H1 (cell line): Measurements from ENCODE around the gene CAD. TPM values are rescaled to one million over a fixed set of nuclear protein-coding genes. Genes with fewer than 3 reads are reported as not detected.

Experiments used
- CTCF ChIA-PET: fragments of 300-600 bp; sonication (Branson Sonifier 250); formaldehyde crosslinking; loops from one replicate; lab custom pipeline; 2021; ENCODE audit not compliant: partially characterized antibody; lab: Charles Lee
- POLR2A ChIA-PET: fragments of 300-600 bp; sonication (Branson Sonifier 250); formaldehyde crosslinking; loops from one replicate; lab custom pipeline; 2021; ENCODE audit warnings: inconsistent platforms; ENCODE audit not compliant: partially characterized antibody; lab: Charles Lee
- DNase-seq, 2 experiments: peaks; one replicate each; pipeline versions ENCODE4 v3.0.0 to v3.0.0-alpha.2; 2010 to 2022; ENCODE audit warnings: low spot score in 2 of 2, low read depth in 1 of 2, mixed read lengths in 1 of 2
- FAIRE-seq: peaks from 2 replicates; lab custom pipeline; 2011; peaks lifted over from hg19 to GRCh38; lab: Jason Lieb, UNC
- H2AFZ ChIP-seq: 2 replicates; pipeline ENCODE4 v1.8.1; 2012; ENCODE audit warnings: low read length, inconsistent platforms
- H2AK5ac ChIP-seq: 2 replicates; pipeline ENCODE4 v1.6.1; 2013; ENCODE audit warnings: low read depth, low read length
- H2BK120ac ChIP-seq: replicated peaks from 2 replicates; pipeline ENCODE3; 2013; ENCODE audit warnings: low read depth, low read length, inconsistent platforms
- H2BK12ac ChIP-seq: 2 replicates; pipeline ENCODE4 v1.6.1; 2013; ENCODE audit warnings: low read depth, low read length
- H2BK15ac ChIP-seq: 2 replicates; pipeline ENCODE4 v1.6.1; 2013; ENCODE audit warnings: low read length
- H2BK20ac ChIP-seq: 2 replicates; pipeline ENCODE4 v1.6.1; 2013; ENCODE audit warnings: low read length
- H2BK5ac ChIP-seq: 2 replicates; pipeline ENCODE4 v1.6.1; 2013; ENCODE audit warnings: low read depth, low read length
- H3K14ac ChIP-seq: 2 replicates; pipeline ENCODE4 v1.6.1; 2013; ENCODE audit warnings: inconsistent platforms; ENCODE audit not compliant: insufficient read length
- H3K18ac ChIP-seq: 2 replicates; pipeline ENCODE4 v1.6.1; 2013; ENCODE audit warnings: low read length; ENCODE audit errors: extremely low read depth
- H3K23ac ChIP-seq: 2 replicates; pipeline ENCODE4 v1.6.1; 2013; ENCODE audit warnings: inconsistent platforms; ENCODE audit not compliant: insufficient read length
- H3K23me2 ChIP-seq: 2 replicates; pipeline ENCODE4 v1.6.1; 2013; ENCODE audit warnings: low read depth, low read length
- H3K27ac ChIP-seq: 2 replicates; pipeline ENCODE4 v1.6.1; 2011; ENCODE audit warnings: low read depth, low read length, inconsistent platforms
- H3K27me3 ChIP-seq, 4 experiments: replicated peaks in 1 of 4; 1 replicate in 1 of 4; 2 replicates in 3 of 4; pipeline versions ENCODE4 v1.6.1 to v1.8.1; 2011 to 2013; ENCODE audit warnings: low read length in 3 of 4, mild to moderate bottlenecking in 3 of 4, inconsistent platforms in 2 of 4, mixed read lengths in 2 of 4, moderate library complexity in 1 of 4; ENCODE audit not compliant: control insufficient read depth in 3 of 4, insufficient read depth in 3 of 4; ENCODE audit errors: extremely low read depth in 1 of 4
- H3K36me3 ChIP-seq, 4 experiments: 2 replicates each; pipeline versions ENCODE4 v1.6.1 to v1.8.1; 2011 to 2013; ENCODE audit warnings: mild to moderate bottlenecking in 4 of 4, low read length in 3 of 4, moderate library complexity in 2 of 4, control low read depth in 1 of 4, inconsistent platforms in 1 of 4; ENCODE audit not compliant: insufficient read depth in 4 of 4, control insufficient read depth in 2 of 4
- H3K4ac ChIP-seq: replicated peaks from 2 replicates; pipeline ENCODE3; 2013; ENCODE audit warnings: low read length, low read depth, mixed read lengths, inconsistent platforms; ENCODE audit not compliant: insufficient read length
- H3K4me1 ChIP-seq, 4 experiments: replicated peaks in 1 of 4; 1 replicate in 1 of 4; 2 replicates in 3 of 4; pipeline versions ENCODE4 v1.6.1 to v1.8.1; 2011 to 2013; ENCODE audit warnings: low read length in 3 of 4, inconsistent platforms in 2 of 4, mixed read lengths in 1 of 4; ENCODE audit not compliant: insufficient read depth in 4 of 4, control insufficient read depth in 3 of 4
- H3K4me2 ChIP-seq, 2 experiments: 2 replicates each; pipeline versions ENCODE4 v1.6.1 to v1.8.1; 2011 to 2013; ENCODE audit warnings: low read depth in 2 of 2, low read length in 2 of 2, control low read depth in 1 of 2, inconsistent platforms in 1 of 2, mild to moderate bottlenecking in 1 of 2; ENCODE audit not compliant: insufficient read depth in 1 of 2
- H3K4me3 ChIP-seq, 4 experiments: fragments of 200-600, 300-600 bp in 1 of 4; sonication (generic), shearing (Covaris generic), sonication (Bioruptor Twin) in 1 of 4; 2 replicates each; pipeline versions ENCODE4 v1.5.1 to v1.8.1; 2011 to 2016; ENCODE audit warnings: low read length in 4 of 4, low read depth in 3 of 4, control low read depth in 2 of 4, inconsistent platforms in 2 of 4, mild to moderate bottlenecking in 2 of 4, mixed read lengths in 1 of 4, moderate library complexity in 1 of 4; ENCODE audit not compliant: insufficient read depth in 2 of 4; ENCODE audit errors: extremely low read depth in 1 of 4
- H3K56ac ChIP-seq: replicated peaks from 2 replicates; pipeline ENCODE3; 2013; ENCODE audit warnings: low read depth, mild to moderate bottlenecking, mixed read lengths, low read length, inconsistent platforms; ENCODE audit not compliant: insufficient read length
- H3K79me1 ChIP-seq: 2 replicates; pipeline ENCODE4 v1.6.1; 2013; ENCODE audit warnings: low read depth, low read length, control low read depth
- H3K79me2 ChIP-seq, 2 experiments: 2 replicates each; pipeline versions ENCODE4 v1.6.1 to v1.8.1; 2012 to 2013; ENCODE audit warnings: low read length in 2 of 2, mild to moderate bottlenecking in 2 of 2, inconsistent platforms in 1 of 2; ENCODE audit not compliant: insufficient read depth in 2 of 2, control insufficient read depth in 1 of 2
- H3K9ac ChIP-seq, 4 experiments: replicated peaks in 1 of 4; 1 replicate in 1 of 4; 2 replicates in 3 of 4; pipeline versions ENCODE4 v1.6.1 to v1.8.1; 2011 to 2013; ENCODE audit warnings: low read depth in 3 of 4, low read length in 3 of 4, control low read depth in 2 of 4, mild to moderate bottlenecking in 2 of 4, moderate library complexity in 2 of 4, inconsistent platforms in 1 of 4; ENCODE audit errors: extremely low read depth in 1 of 4
- H3K9me3 ChIP-seq, 2 experiments: 2 replicates each; pipeline versions ENCODE4 v1.6.1 to v1.8.1; 2012 to 2013; ENCODE audit warnings: mild to moderate bottlenecking in 2 of 2, moderate library complexity in 2 of 2, control low read depth in 1 of 2, inconsistent platforms in 1 of 2, low read depth in 1 of 2, low read length in 1 of 2, mixed read lengths in 1 of 2; ENCODE audit not compliant: insufficient read depth in 2 of 2
- H4K20me1 ChIP-seq, 2 experiments: replicated peaks in 1 of 2; 2 replicates each; pipeline versions ENCODE3 to v1.8.1; 2011 to 2013; ENCODE audit warnings: inconsistent platforms in 2 of 2, low read length in 2 of 2, mild to moderate bottlenecking in 1 of 2; ENCODE audit not compliant: insufficient read depth in 2 of 2, control insufficient read depth in 1 of 2
- H4K5ac ChIP-seq: 2 replicates; pipeline ENCODE4 v1.6.1; 2013; ENCODE audit warnings: low read length, low read depth, mixed read lengths, inconsistent platforms; ENCODE audit not compliant: insufficient read length
- H4K8ac ChIP-seq: 2 replicates; pipeline ENCODE4 v1.8.0; 2013; ENCODE audit warnings: mild to moderate bottlenecking, moderate library complexity, low read length, inconsistent platforms; ENCODE audit not compliant: insufficient read depth; ENCODE audit errors: extremely low read depth
- H4K91ac ChIP-seq: replicated peaks from 2 replicates; pipeline ENCODE3; 2013; ENCODE audit warnings: low read length, mixed read lengths, inconsistent platforms; ENCODE audit not compliant: insufficient read length
- SP2 ChIP-seq: IDR thresholded peaks from 2 replicates; pipeline ENCODE4 v1.6.1; 2012; ENCODE audit warnings: mild to moderate bottlenecking, low read length, inconsistent platforms
- WGBS, 2 experiments: shearing (Covaris generic) in 1 of 2; methylation state at CpG; one replicate each; pipeline versions ENCODE4 v1.1.6 to v1.1.7; 2013 to 2015; ENCODE audit warnings: low lambda C conversion rate in 2 of 2, mixed read lengths in 2 of 2, inconsistent platforms in 1 of 2, low coverage in 1 of 2, missing lambda C conversion rate in 1 of 2; ENCODE audit not compliant: insufficient replicate concordance in 2 of 2, insufficient coverage in 1 of 2, insufficient read length in 1 of 2; ENCODE audit errors: extremely low coverage in 1 of 2, missing lambda C conversion rate in 1 of 2; 5-methylcytosine and 5-hydroxymethylcytosine counted together
- polyA plus RNA-seq, 7 experiments: library from polyadenylated mRNA; depleted of rRNA in 3 of 7; stranded (reverse) in 5 of 7; unstranded in 2 of 7; fragments of >200 nt in 5 of 7; fragments of 200-250 nt in 2 of 7; gene quantifications; 1 replicate in 5 of 7; 2 replicates in 1 of 7; 4 replicates in 1 of 7; pipeline versions ENCODE4 v1.2.1 to v1.2.3, GENCODE V29; 2011 to 2013; ENCODE audit warnings: missing spikeins in 2 of 7, mixed read lengths in 2 of 7
- total RNA-seq: library from RNA; stranded (reverse); fragmentation: NEBNext Ultra II Directional; extraction: Animal tissue kit (Norgen Biotek cat#: 25700); gene quantifications from 2 replicates; pipeline ENCODE4 v1.2.1, GENCODE V29; 2021

The CAD gene
- total and polyA plus RNA-seq, 2 of the 8 experiments (the other 6 are each of a cell fraction or from before 2014, with no cell fraction given): 130 to 146 TPM

- H4K8ac ChIP-seq: no peak overlapping the region
- no peaks in the 10 kb centered on the region for H3K4me1 ChIP-seq
- H3K9me3 ChIP-seq: no peaks in the 10 kb centered on the region
- H3K36me3 ChIP-seq: no peaks in the 10 kb centered on the region
- FAIRE-seq (no peak), DNase-seq (no peak)
- H4K5ac ChIP-seq: no peak overlapping the region
- no peak overlapping the region for H2AK5ac ChIP-seq
- H3K79me1 ChIP-seq: no peaks in the 10 kb centered on the region
- H2BK120ac ChIP-seq: no peak overlapping the region
- H3K27me3 ChIP-seq: no peaks in the 10 kb centered on the region
- H3K9ac ChIP-seq: no peak overlapping the region
- H3K4ac ChIP-seq: no peak overlapping the region
- H3K4me2 ChIP-seq: no peak overlapping the region
- H4K91ac ChIP-seq: no peak overlapping the region
- H3K4me3 ChIP-seq: no peak overlapping the region
- H3K27ac ChIP-seq: no peak overlapping the region
- H2AFZ ChIP-seq: no peak overlapping the region
- no peaks in the 10 kb centered on the region for H3K23me2 ChIP-seq
- POLR2A ChIA-PET: no interaction called here
- no peaks in the 10 kb centered on the region for H4K20me1 ChIP-seq
- no peak overlapping the region for H3K56ac ChIP-seq
- H2BK12ac ChIP-seq: no peak overlapping the region
- no peaks in the 10 kb centered on the region for H3K79me2 ChIP-seq
- H2BK5ac ChIP-seq: no peak overlapping the region
- no peak overlapping the region for H2BK15ac ChIP-seq
- H3K18ac ChIP-seq: no peak overlapping the region
- CTCF ChIA-PET: interaction anchor here (4.5 kb wide), 1 partner anchor 8 kb away, joined by 33 read pairs; no protein-coding TSS in a partner anchor
- 83% methylated on average over 3 of the region's 3 CpGs; no CpG with 5 or more reads in 1 of the 2 experiments for WGBS, 2 experiments
- H3K23ac ChIP-seq: no peak overlapping the region
- H2BK20ac ChIP-seq: no peak overlapping the region
- no peak for TF ChIP-seq SP2
- H3K14ac ChIP-seq: no peak overlapping the region
Measured at GRCh38 chr2:27179344-27180000, 37.7 kb upstream of the CAD start.
